K562 (cell line): ENCODE data around the gene TAS1R3. TPM values are rescaled to one million over a fixed set of nuclear protein-coding genes. Genes with fewer than 3 reads are reported as not detected.

ENCODE experiments used
- ATF3 ChIP-seq, 2 experiments: fragments of 450-650 bp in 1 of 2; sonication (generic) in 1 of 2; formaldehyde crosslinking in 1 of 2; IDR thresholded peaks in 1 of 2; conservative IDR thresholded peaks in 1 of 2; 2 replicates each; pipeline versions ENCODE4 v1.6.1 to v1.8.1; 2016 to 2023; ENCODE audit warnings: mild to moderate bottlenecking in 2 of 2, moderate library complexity in 2 of 2, inconsistent platforms in 1 of 2, missing genetic modification reagents in 1 of 2
- BHLHE40 ChIP-seq: IDR thresholded peaks from 2 replicates; pipeline ENCODE4 v1.6.1; 2011; ENCODE audit warnings: low read length, improper control_type of control experiment
- CBX1 ChIP-seq: sonication (generic); IDR thresholded peaks from 2 replicates; pipeline ENCODE4 v1.6.1; 2016; ENCODE audit warnings: antibody characterized with exemption, low read depth, mild to moderate bottlenecking
- CHD1 ChIP-seq: fragments of 200-600 bp; sonication (generic); IDR thresholded peaks from one replicate; pipeline ENCODE4 v1.6.1; 2012; ENCODE audit warnings: mild to moderate bottlenecking, moderate library complexity, low read length, inconsistent platforms
- CREM ChIP-seq: IDR thresholded peaks from 2 replicates; pipeline ENCODE4 v1.6.1; 2014; ENCODE audit warnings: antibody characterized with exemption, low read depth
- FOXK2 ChIP-seq, 2 experiments: fragments of 450-650 bp; IDR thresholded peaks in 1 of 2; conservative IDR thresholded peaks in 1 of 2; 2 replicates each; pipeline ENCODE4 v1.6.1; 2016; ENCODE audit warnings: low read depth in 2 of 2, mild to moderate bottlenecking in 1 of 2
- HDAC8 ChIP-seq: fragments of 450-650 bp; IDR thresholded peaks from 2 replicates; pipeline ENCODE4 v1.6.1; 2016; ENCODE audit warnings: mild to moderate bottlenecking, missing genetic modification characterization, moderate library complexity, missing compliant biosample characterization
- JUN ChIP-seq, 2 experiments: sonication (generic) in 1 of 2; formaldehyde crosslinking in 1 of 2; IDR thresholded peaks; 2 replicates each; pipeline versions ENCODE4 v1.6.1 to v1.8.0; 2012 to 2022; ENCODE audit warnings: borderline replicate concordance in 2 of 2, mild to moderate bottlenecking in 2 of 2, improper control_type of control experiment in 1 of 2, low read depth in 1 of 2, low read length in 1 of 2, missing genetic modification reagents in 1 of 2
- L3MBTL2 ChIP-seq: fragments of 450-650 bp; IDR thresholded peaks from 2 replicates; pipeline ENCODE4 v1.6.1; 2016; ENCODE audit warnings: mild to moderate bottlenecking, moderate library complexity
- MAX ChIP-seq: sonication (generic); formaldehyde crosslinking; IDR thresholded peaks from 2 replicates; pipeline ENCODE4 v1.9.0; 2022; ENCODE audit warnings: mild to moderate bottlenecking, missing genetic modification reagents
- NR2C2 ChIP-seq, 2 experiments: fragments of 200-800 bp in 1 of 2; sonication (Bioruptor generic) in 1 of 2; sonication (generic) in 1 of 2; formaldehyde crosslinking in 1 of 2; IDR thresholded peaks; 2 replicates each; pipeline versions ENCODE4 v1.6.1 to v1.8.0; 2016 to 2022; ENCODE audit warnings: mild to moderate bottlenecking in 1 of 2, missing compliant biosample characterization in 1 of 2, missing genetic modification characterization in 1 of 2, missing genetic modification reagents in 1 of 2
- PHB2 ChIP-seq: fragments of 450-650 bp; IDR thresholded peaks from 2 replicates; pipeline ENCODE4 v1.6.1; 2017; ENCODE audit warnings: low read depth
- POLR2B ChIP-seq: fragments of 450-650 bp; IDR thresholded peaks from 2 replicates; pipeline ENCODE4 v1.6.1; 2018; ENCODE audit warnings: low read depth; ENCODE audit not compliant: partially characterized antibody
- POLR2G ChIP-seq: fragments of 200-400 bp; formaldehyde crosslinking; IDR thresholded peaks from 2 replicates; pipeline ENCODE4 v1.6.1; 2017; ENCODE audit warnings: low read depth, mild to moderate bottlenecking, antibody characterized with exemption, low read length, moderate library complexity
- RBM34 ChIP-seq: fragments of 200-400 bp; formaldehyde crosslinking; IDR thresholded peaks from 2 replicates; pipeline ENCODE4 v1.6.1; 2018; ENCODE audit warnings: low read length, borderline replicate concordance; ENCODE audit not compliant: insufficient read depth
- TEAD2 ChIP-seq: fragments of 450-650 bp; IDR thresholded peaks from 2 replicates; pipeline ENCODE4 v1.6.1; 2016; ENCODE audit warnings: missing genetic modification characterization, control low read depth, missing compliant biosample characterization
- ZFX ChIP-seq: sonication (generic); formaldehyde crosslinking; IDR thresholded peaks from 2 replicates; pipeline ENCODE4 v1.8.0; 2022; ENCODE audit warnings: mild to moderate bottlenecking, missing genetic modification reagents, moderate library complexity
- ZNF584 ChIP-seq: fragments of 200-800 bp; sonication (Bioruptor generic); IDR thresholded peaks from 2 replicates; pipeline ENCODE4 v1.6.1; 2016; ENCODE audit warnings: low read depth, mild to moderate bottlenecking, missing genetic modification characterization, missing compliant biosample characterization
- polyA plus RNA-seq, 8 experiments: library from polyadenylated mRNA; depleted of rRNA in 4 of 8; stranded (reverse) in 5 of 8; unstranded in 3 of 8; fragments of >200 nt; fragmentation: Nextera tagmentation in 2 of 8; fragmentation: Illumina TruSeq in 1 of 8; extraction: Ambion mirVana in 2 of 8; extraction: Trizol in 1 of 8; gene quantifications; 2 replicates each; pipeline versions ENCODE4 v1.2.1 to v1.2.3, GENCODE V29; 2011 to 2014; ENCODE audit warnings: inconsistent platforms in 1 of 8, missing spikeins in 1 of 8
- total RNA-seq, 7 experiments: library from RNA; depleted of rRNA in 6 of 7; stranded (reverse); fragments of >200 nt in 6 of 7; fragmentation: Illumina TruSeq in 2 of 7; extraction: Trizol in 2 of 7; gene quantifications; 2 replicates each; pipeline versions ENCODE4 v1.2.1 to v1.2.3, GENCODE V29; 2011 to 2021; ENCODE audit warnings: low replicate concordance in 1 of 7
- TF ChIP-seq, protein P1 (sequence below): sonication (generic); formaldehyde crosslinking; IDR thresholded peaks from 2 replicates; pipeline ENCODE4 v1.9.0; 2022; ENCODE audit warnings: mild to moderate bottlenecking, missing genetic modification reagents
- TF ChIP-seq, protein P2 (sequence below): fragments of 200-800 bp; sonication (Bioruptor generic); IDR thresholded peaks from 2 replicates; pipeline ENCODE4 v1.6.1; 2017; ENCODE audit warnings: missing genetic modification characterization, missing compliant biosample characterization
- TF ChIP-seq, protein P3 (sequence below): sonication (generic); formaldehyde crosslinking; IDR thresholded peaks from 2 replicates; pipeline ENCODE4 v1.5.0; 2020; ENCODE audit warnings: missing genetic modification reagents

The TAS1R3 gene
- total and polyA plus RNA-seq, 9 of the 15 experiments (the other 6 are each of a cell fraction or from before 2014, with no cell fraction given) = 0.07 to 0.13 TPM; not detected in 7

GRCh38 chr1:1304331-1305299 is 26.5 kb upstream of the TAS1R3 start (continued):
- TF ChIP-seq FOXK2 (conservative IDR thresholded peaks at IDR 0.05 in 1 of 2, IDR thresholded peaks at IDR 0.05 in 1 of 2; ENCODE audit: low read depth in 2 of 2) (peak in 1 of 2 experiments; percentile 66; a peak in 1 of 4 replicates), L3MBTL2 (peak; percentile 98), MAX (CRISPR knock-in tag) (peak; percentile 68), POLR2G (peak; percentile 50), BHLHE40 (peak; percentile 95), CREM (peak; percentile 43), ZFX (peak; percentile 74), CBX1 (no peak), ATF3 (IDR thresholded peaks at IDR 0.05) (peak; percentile 91), ATF3 (CRISPR knock-in tag; conservative IDR thresholded peaks at IDR 0.05) (no peak), HDAC8 (tag) (0 out of 2 replicates have a peak, but pooled peaks have one; percentile 23), PHB2 (no peak), NR2C2 (CRISPR knock-in tag; IDR thresholded peaks at IDR 0.05) (no peak), NR2C2 (tag; IDR thresholded peaks at IDR 0.05) (no peak), CHD1 (no peak), POLR2B (no peak), JUN (IDR thresholded peaks at IDR 0.05; ENCODE audit: borderline replicate concordance, low read depth, low read length) (peak; percentile 66; the same call in 1 of the 2 replicates), JUN (CRISPR knock-in tag; IDR thresholded peaks at IDR 0.05; ENCODE audit: borderline replicate concordance) (no peak), TEAD2 (no peak), RBM34 (no peak), ZNF584 (CRISPR knock-in tag) (peak; percentile 35; the same call in 1 of the 2 replicates)
- TF ChIP-seq, protein P1, sequence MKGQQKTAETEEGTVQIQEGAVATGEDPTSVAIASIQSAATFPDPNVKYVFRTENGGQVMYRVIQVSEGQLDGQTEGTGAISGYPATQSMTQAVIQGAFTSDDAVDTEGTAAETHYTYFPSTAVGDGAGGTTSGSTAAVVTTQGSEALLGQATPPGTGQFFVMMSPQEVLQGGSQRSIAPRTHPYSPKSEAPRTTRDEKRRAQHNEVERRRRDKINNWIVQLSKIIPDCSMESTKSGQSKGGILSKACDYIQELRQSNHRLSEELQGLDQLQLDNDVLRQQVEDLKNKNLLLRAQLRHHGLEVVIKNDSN (CRISPR knock-in tag) = peak; percentile 96
- TF ChIP-seq, protein P2, sequence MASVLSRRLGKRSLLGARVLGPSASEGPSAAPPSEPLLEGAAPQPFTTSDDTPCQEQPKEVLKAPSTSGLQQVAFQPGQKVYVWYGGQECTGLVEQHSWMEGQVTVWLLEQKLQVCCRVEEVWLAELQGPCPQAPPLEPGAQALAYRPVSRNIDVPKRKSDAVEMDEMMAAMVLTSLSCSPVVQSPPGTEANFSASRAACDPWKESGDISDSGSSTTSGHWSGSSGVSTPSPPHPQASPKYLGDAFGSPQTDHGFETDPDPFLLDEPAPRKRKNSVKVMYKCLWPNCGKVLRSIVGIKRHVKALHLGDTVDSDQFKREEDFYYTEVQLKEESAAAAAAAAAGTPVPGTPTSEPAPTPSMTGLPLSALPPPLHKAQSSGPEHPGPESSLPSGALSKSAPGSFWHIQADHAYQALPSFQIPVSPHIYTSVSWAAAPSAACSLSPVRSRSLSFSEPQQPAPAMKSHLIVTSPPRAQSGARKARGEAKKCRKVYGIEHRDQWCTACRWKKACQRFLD (CRISPR knock-in tag) = no peak
- TF ChIP-seq, protein P3, sequence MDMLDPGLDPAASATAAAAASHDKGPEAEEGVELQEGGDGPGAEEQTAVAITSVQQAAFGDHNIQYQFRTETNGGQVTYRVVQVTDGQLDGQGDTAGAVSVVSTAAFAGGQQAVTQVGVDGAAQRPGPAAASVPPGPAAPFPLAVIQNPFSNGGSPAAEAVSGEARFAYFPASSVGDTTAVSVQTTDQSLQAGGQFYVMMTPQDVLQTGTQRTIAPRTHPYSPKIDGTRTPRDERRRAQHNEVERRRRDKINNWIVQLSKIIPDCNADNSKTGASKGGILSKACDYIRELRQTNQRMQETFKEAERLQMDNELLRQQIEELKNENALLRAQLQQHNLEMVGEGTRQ (CRISPR knock-in tag) = peak; percentile 93
